ENCODE results near the gene NPL. TPM values are rescaled to one million over a fixed set of nuclear protein-coding genes. Genes with fewer than 3 reads are reported as not detected.

Gene NPL
- total RNA-seq, 1 donor from 2014 or later: 2.4 TPM

DNA sequence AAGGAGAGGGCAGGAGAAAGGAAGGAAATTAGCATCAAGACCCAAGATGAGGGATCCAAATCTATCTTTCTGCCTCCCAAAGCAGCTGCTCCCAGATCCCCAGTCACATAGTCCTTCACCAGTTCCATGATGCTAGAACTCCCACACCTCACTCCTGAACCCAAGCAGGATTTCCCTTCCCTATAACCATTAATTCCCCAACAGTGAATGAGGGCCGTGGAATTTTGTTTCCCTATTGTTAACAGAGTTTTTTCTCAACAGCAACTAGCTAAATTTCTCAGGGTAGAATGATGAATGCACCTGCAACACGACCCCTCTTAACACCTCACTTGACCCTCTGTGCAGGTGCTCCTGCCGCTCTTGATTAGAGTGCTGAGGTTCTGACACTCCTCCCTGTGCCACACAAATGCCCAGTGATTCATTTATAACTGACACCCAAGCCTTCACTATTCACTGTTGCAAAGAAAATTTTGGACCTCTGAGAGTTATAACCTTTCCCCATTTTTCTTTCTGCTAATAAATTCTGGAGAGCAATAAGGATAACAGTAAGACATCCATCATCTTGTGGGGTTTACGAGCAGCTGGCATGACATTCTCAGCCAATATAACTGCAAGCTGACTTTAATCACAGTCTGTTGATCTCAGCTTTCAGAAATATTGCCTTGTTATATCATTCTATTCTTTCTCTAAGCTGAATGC lies 25.4 kb upstream of the NPL start:
- DNase-seq (ENCODE audit: low read depth) (no peak), FAIRE-seq (no peak)
- no peak overlapping the region for H3K4me3 ChIP-seq (ENCODE audit: low read depth, low read length)
- TF ChIP-seq, protein P1, sequence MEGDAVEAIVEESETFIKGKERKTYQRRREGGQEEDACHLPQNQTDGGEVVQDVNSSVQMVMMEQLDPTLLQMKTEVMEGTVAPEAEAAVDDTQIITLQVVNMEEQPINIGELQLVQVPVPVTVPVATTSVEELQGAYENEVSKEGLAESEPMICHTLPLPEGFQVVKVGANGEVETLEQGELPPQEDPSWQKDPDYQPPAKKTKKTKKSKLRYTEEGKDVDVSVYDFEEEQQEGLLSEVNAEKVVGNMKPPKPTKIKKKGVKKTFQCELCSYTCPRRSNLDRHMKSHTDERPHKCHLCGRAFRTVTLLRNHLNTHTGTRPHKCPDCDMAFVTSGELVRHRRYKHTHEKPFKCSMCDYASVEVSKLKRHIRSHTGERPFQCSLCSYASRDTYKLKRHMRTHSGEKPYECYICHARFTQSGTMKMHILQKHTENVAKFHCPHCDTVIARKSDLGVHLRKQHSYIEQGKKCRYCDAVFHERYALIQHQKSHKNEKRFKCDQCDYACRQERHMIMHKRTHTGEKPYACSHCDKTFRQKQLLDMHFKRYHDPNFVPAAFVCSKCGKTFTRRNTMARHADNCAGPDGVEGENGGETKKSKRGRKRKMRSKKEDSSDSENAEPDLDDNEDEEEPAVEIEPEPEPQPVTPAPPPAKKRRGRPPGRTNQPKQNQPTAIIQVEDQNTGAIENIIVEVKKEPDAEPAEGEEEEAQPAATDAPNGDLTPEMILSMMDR (IDR thresholded peaks at IDR 0.05; ENCODE audit: insufficient read depth, low read length, severe bottlenecking): no peak
- no peaks in the 10 kb centered on the region for H3K27me3 ChIP-seq (ENCODE audit: control insufficient read depth, insufficient read depth, low read length)
- H3K36me3 ChIP-seq (ENCODE audit: control insufficient read depth, insufficient read depth, low read length): no peaks in the 10 kb centered on the region

DNA sequence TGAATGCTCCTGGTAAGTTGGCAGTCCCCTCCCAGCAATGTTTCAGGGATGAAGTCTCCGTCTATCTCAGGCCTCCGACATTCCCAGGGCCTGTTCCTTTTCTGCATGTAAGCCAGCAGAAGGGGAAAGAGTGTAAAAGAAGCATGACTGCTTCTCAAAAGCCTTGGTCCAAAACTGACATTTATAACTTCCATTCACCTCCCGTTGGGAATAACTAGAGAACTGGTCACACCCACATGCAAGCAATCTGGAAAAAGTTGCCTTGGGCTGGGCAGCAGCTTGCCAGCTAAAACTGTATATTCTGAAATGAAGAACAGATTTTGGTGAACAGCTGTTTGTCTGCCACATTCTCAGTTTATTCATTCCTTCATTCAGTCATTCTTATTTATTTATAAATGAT lies 24.2 kb upstream of the NPL start:
- H3K27me3 ChIP-seq (ENCODE audit: control insufficient read depth, insufficient read depth, low read length): no peaks in the 10 kb centered on the region
- no peak overlapping the region for H3K4me3 ChIP-seq (ENCODE audit: low read depth, low read length)
- DNase-seq (ENCODE audit: low read depth) (no peak), FAIRE-seq (no peak)
- no peaks in the 10 kb centered on the region for H3K36me3 ChIP-seq (ENCODE audit: control insufficient read depth, insufficient read depth, low read length)
- TF ChIP-seq, protein P1 (IDR thresholded peaks at IDR 0.05; ENCODE audit: insufficient read depth, low read length, severe bottlenecking): no peak

DNA sequence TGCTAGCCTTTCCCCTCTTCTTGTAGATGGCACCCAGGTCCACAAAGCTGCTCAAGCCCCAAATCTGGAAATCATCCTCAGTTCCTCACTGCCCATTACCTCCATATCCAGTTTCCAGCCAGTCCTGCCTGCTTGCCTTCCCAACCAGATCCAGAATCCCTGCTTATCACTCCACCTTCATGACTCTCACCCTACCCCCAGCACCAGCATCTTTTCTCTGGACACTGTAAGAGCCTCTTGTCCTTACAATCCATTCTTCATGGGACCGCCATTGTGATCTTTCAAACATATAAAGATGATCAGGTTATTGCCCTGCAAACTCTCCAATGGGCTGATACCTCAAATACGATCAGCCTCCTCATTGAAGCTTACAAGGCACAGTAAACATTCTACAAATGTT lies 23.5 kb upstream of the NPL start:
- no peaks in the 10 kb centered on the region for H3K36me3 ChIP-seq (ENCODE audit: control insufficient read depth, insufficient read depth, low read length)
- TF ChIP-seq, protein P1 (IDR thresholded peaks at IDR 0.05; ENCODE audit: insufficient read depth, low read length, severe bottlenecking): no peak
- no peak overlapping the region for H3K4me3 ChIP-seq (ENCODE audit: low read depth, low read length)
- FAIRE-seq: no peak
- no peak for DNase-seq (ENCODE audit: low read depth)
- no peaks in the 10 kb centered on the region for H3K27me3 ChIP-seq (ENCODE audit: control insufficient read depth, insufficient read depth, low read length)

DNA sequence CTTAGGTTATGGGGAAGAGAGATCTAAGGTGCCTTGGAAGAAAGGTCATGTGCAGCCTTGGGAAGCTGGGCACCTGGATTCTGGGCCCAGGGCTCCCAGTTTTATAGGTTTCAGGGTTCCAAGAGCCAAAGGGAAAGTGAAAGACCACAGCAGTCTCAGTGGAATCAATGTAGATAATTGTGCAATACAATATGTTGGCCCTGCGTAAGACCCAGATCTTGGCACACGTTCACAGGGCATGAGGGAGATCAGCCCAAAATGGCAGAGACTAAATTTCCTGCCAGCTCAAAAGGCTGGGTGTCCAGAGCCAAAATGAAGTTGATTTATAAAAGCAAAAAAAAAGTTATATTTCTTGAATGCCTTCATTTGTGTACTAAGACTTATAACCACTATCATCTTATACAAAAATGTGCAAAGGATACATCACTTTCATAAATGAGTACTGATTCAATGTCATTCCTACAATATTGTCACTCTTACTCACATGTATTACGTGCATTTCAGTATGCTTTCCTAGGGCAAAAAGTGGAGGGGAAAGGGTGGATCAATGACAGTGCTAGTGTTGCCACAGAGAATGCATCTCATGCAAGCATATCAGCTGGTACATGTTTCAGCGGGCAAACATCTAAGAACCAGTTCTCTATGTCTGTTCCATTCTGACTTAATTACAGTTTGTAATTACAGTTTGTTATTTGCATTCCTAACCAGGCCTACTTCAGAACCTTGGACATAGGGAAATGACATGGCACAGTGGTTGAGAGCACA lies 22.5 kb upstream of the NPL start:
- H3K27me3 ChIP-seq (ENCODE audit: control insufficient read depth, insufficient read depth, low read length): peaks cover 2% of the 10 kb centered on the region
- no peak for FAIRE-seq
- TF ChIP-seq, protein P1 (IDR thresholded peaks at IDR 0.05; ENCODE audit: insufficient read depth, low read length, severe bottlenecking): no peak
- H3K4me3 ChIP-seq (ENCODE audit: low read depth, low read length): no peak overlapping the region
- DNase-seq (ENCODE audit: low read depth): no peak
- no peaks in the 10 kb centered on the region for H3K36me3 ChIP-seq (ENCODE audit: control insufficient read depth, insufficient read depth, low read length)

DNA sequence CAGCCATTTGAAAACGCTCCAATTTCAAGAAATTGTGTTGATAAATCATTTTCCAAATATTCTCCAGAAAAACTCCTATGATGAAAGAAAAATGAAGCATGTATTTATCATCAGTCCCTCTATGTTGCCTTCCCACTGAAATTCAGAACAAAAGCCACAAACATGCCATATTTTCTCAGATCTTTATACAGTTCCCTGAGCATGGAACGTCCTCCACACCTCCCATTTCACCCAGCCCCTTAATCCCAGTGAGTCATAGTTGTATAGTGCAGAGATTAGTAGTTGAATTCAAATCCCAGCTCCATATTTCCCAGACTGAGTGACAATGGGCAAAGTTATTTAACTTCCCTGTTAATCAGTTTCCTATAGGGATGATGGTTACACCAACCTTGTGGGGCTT lies 20.6 kb upstream of the NPL start:
- FAIRE-seq (no peak), DNase-seq (ENCODE audit: low read depth) (peak; percentile 42)
- H3K4me3 ChIP-seq (ENCODE audit: low read depth, low read length): no peak overlapping the region
- H3K36me3 ChIP-seq (ENCODE audit: control insufficient read depth, insufficient read depth, low read length): no peaks in the 10 kb centered on the region
- peaks cover 3% of the 10 kb centered on the region for H3K27me3 ChIP-seq (ENCODE audit: control insufficient read depth, insufficient read depth, low read length)
- TF ChIP-seq, protein P1 (IDR thresholded peaks at IDR 0.05; ENCODE audit: insufficient read depth, low read length, severe bottlenecking): no peak
